HG02840 (cell line): ENCODE measurements around the gene RPS27L.

ENCODE experiments used
- ATAC-seq: cut with Tn5 transposase; IDR thresholded peaks from one replicate; pipeline ENCODE4 v1.9.1; 2021; ENCODE audit warnings: mild to moderate bottlenecking, moderate library complexity, moderate number of reproducible peaks; ENCODE audit not compliant: unreplicated experiment, low FRiP score

The RPS27L gene

DNA sequence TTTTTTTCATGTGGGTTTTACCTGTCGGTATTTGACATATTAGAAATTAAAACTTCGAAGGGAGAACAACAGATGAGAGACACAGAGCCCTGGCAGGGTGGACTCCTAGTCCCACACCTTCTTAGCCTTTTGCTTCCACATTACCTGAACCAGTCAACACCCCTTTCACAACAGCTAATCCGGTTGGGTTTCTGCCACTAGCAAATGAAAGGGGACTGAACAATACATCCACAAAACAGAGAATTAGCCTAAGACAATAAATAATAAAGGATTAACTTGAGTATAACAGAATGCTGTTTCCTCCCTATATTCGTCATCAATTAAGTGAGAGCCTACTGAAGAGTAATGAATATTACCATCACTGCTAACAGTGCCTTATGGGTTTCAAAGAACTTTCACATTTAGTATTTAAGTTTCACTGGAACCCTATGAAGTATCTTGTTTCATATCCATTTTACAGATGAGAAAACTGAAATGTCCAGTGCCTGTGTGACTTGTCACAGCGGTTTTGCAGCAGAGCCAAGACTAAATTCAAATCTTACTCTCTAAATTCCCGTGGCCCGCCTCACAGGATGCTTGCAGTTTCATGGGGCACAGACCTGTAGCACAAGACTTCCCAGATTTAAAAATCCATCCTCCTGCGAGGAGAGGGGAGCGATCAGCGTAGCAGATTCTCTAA lies 31.1 kb upstream of the RPS27L start:
- no peak for ATAC-seq

DNA sequence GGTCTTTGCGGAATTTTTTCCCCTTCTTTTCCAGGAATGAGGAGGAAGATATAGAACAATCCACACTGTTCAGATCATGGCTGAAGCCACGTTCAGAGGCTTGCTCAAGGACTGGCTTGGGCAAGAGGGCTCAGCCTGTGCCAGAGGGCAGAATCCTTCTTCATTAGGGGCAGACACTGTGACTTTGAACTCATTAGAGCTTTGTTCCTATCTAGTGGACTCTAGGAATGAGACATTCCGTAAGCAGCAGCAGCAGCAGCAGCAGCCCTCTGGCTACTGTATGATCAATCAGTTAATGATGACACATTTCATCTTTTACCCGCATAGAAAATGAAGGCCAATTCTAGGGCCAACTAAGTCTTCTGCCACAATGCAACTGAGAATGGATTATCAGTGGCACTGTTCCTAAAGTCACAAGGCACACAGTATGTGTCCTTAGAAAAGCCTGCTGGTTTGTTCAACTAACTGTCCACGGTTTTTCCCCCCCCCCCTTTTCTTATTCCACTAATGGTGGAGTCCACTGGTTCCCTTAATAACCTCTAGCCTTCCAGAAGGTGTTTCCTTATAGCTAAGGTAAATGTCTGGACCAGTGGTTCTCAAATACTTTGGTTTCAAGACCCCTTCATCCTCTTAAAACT lies 30.4 kb upstream of the RPS27L start:
- no peak for ATAC-seq

GRCh38 chr15:63186065-63186464 lies 28.8 kb upstream of the RPS27L start:
- no peak for ATAC-seq

DNA sequence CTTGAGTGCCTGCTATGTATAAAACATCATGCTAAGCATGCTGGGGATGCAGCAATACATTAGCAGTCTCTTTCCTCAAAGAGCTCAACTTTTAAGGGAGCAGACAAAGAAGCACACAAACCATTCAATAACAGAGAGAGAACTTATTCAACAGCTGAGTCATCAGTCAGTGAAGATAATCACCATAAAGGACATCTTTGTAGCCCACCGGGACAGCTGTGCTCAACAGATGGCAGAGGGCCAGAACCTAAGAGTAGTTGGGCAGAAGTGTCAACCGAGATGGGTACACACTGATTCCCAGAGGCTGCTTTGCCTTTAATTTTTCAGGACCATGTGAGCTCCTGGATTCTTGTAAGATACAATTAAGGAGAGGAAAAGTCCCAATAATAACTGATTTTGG lies 27.9 kb upstream of the RPS27L start:
- ATAC-seq: no peak

- ATAC-seq: no peak
Observed at GRCh38 chr15:63181648-63182047, 24.4 kb upstream of the RPS27L start.

DNA sequence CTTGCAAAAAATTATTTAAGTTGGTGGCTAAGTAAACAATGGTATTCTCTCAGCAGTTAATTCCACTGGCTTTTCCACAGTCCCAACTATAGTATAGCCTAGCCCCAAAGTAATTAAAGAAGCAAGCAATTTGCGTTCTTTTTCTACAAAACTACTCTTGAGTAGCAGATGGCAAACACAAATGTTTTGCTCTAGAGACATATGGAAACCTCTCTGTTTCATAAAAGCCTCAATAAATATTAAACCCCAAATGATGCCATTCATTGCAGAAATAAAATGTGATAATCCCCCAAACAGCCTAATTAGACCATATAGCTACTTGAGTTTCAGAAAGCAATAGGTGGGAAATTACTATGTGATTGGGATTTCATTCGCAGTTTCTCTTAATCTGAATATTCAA lies 23.5 kb upstream of the RPS27L start:
- no peak for ATAC-seq

DNA sequence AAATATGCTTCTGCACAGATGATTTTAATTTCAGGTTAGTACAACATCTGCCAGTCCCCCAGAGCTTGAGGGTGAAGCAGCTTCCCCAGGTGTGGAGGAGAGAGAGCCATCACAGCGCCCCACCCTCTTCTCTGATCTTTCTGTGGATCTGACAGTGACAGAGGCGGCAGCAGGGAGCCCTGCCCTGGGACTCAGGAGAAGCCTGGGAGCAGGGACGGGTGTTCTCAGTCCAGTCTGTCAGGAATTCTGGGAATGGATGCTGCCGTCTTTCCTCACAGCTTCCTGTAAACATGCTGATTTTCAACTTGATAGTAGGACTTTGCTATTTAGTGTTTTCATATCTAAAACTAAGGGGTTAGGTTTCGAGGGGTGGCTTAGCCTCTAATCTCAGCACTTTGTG lies 20.8 kb upstream of the RPS27L start:
- ATAC-seq: no peak

- no peak for ATAC-seq
Observed at GRCh38 chr15:63176302-63176701, 19.0 kb upstream of the RPS27L start.

DNA sequence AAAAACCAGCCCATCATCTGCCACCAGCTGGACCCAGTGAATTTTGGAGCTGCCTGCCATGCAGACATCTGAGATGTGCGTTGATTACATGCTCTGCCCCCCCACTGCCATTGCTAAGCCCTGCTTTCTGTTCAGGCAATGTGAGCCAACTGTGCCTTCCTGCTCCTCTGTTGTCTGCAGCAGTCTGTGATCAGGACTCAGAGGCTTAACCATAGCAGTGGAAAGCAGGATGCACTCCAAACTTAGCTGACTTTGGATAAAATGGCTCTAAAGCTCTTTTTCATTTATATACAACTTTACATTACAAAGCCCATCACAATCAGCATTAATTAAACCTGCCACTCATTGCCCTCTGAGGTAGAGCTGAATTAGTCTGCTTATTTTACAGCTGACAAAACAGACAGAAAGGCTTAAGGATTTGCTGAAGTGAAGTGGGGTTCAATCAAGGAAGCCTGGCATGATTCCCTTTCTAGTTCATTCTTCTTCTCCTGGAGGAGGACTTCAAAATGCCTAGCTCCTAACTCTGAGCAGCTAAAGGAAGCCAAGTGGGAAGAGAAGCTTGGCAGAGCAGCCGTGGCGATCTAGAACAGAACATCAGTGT lies 15.7 kb upstream of the RPS27L start:
- ATAC-seq: no peak

- no peak for ATAC-seq
Observed at GRCh38 chr15:63172376-63172775, 15.1 kb upstream of the RPS27L start.

GRCh38 chr15:63169788-63170187 lies 12.5 kb upstream of the RPS27L start:
- ATAC-seq: no peak

DNA sequence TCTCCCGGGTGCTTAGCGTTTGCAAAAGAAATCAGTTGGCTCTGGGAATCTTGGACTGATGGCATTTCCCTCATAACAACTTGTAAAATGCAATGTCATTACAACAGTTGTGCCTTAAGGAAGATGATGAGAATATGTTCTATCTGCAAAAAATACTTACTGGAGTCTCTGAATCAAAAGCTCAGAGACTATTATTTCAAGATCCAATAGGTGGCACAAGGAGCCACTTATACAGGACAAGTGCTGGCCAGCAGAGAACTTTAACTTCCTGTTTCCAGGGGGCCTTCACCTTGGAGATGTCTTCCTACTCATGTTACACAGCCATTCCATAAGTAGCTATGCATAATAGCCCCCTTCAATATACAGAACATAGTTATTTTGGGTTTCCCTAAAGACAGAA lies 8.9 kb upstream of the RPS27L start:
- no peak for ATAC-seq

- no peak for ATAC-seq
Observed at GRCh38 chr15:63165166-63165859, 8.0 kb upstream of the RPS27L start.

- ATAC-seq: no peak
Observed at GRCh38 chr15:63163217-63163616, 5.9 kb upstream of the RPS27L start.

GRCh38 chr15:63160638-63161037 lies 3.4 kb upstream of the RPS27L start:
- no peak for ATAC-seq

- ATAC-seq: no peak
Observed at GRCh38 chr15:63157891-63158431, 684 bp upstream of the RPS27L start.

DNA sequence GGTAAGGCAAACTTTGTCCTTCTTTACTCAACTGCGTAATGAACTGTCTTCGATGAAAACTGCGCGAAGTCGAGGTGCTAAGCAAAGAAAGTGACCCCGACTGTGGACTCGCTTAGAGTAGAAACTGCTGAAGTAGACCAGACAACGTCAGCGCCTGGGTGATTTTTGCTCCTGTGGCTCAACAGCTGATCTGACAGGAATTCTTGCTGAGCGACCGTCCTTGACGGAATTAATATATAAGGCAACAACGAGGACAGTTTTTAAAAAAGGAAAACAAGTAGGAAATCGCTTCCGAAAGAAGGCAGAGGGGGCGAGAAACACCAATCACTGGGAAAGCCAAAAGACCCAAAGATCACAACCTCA lies 541 bp downstream of the RPS27L start:
- ATAC-seq: no peak

- ATAC-seq: no peak
Observed at GRCh38 chr15:63156086-63156710, 1.1 kb downstream of the RPS27L start.

DNA sequence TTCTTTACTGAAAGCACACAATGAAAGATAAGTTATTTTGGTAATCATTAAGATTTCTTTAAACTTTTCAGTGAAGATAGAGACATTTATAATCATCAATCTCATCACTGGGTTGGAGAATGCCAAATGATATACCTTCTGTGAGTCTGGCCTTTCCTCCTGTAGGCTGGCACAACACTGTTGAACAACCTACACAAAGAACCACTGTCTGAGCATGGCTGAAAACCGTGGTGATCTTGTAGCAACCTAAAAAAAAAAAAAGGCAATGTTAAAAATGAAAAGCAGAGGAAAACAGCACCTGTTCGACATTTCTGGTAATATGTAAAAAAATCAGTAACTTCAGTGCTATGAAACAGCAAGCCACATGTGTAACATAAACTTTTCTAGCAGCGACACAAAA lies 1.8 kb downstream of the RPS27L start:
- no peak for ATAC-seq

- no peak for ATAC-seq
Observed at GRCh38 chr15:63151665-63152064, 5.6 kb downstream of the RPS27L start.

DNA sequence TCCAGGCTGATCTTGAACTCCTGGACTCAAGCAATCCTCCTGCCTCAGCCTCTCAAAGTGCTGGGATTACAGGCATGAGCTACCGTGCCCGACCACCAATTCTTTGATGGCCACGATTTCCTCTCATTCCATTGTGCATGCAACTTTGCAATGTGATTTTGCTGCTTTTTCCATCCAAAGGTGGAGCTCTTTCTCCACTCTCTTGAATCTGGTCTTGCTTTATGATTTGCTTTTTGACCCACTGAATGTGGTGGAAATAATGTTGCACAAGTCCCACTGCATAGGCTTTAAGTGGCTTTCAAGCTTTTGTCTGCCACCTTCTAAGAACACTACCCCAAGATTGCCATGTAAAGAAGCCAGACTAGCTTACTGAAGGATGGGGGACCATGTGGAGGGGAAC lies 10.6 kb downstream of the RPS27L start:
- no peak for ATAC-seq
